HG03575 (cell line): Measurements from ENCODE around the gene EDC4.

Experiments
- ATAC-seq: cut with Tn5 transposase; IDR thresholded peaks from one replicate; pipeline ENCODE4 v1.9.1; 2021; ENCODE audit not compliant: unreplicated experiment, insufficient number of reproducible peaks, low FRiP score; ENCODE audit errors: extremely low read depth

EDC4 gene

DNA sequence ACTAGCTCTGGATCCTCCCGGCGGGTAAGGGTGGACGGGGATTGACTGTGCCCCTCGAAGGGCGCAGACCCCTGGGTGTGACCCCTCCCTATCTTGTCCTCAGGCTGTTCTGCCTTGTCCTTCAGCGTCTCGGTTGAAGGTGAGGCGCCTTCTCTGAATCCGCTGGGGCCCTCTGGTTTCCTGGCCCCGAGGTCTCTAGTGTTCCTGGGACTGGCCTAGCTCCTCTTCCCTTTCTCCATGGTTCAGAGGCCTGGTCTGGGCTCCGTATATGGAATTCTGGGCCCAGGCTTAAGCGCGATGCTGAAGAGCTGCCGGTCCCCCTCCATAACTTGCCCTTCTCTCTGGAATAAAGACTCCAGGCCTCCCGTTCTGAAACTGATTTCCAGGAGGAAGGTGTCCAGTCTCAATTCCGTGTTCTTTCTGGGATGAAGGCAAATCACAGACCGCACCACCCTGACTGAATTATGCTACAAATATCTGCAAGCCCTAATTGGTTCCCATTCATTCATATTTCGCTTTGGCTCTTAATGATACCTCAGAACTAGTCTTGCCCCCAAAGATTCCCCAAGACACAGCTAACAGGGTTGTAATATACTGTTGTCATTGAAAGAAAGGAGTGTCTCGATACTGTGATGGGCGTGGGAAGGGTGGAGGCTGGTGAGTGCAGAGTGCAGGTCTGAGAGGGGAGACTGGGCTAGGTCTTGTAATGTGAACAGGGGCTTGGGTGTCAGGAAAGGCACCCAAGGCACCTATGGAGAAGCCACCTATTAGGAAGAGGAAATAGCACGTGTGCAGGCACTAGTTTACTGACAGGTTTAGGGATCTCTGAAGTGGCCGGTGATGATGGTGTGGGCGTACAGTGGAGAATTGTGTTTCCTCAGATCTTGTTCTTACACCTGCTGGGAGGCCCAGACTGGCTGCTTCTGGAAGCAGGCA, 851 bp downstream of the EDC4 start:
- ATAC-seq = no peak

DNA sequence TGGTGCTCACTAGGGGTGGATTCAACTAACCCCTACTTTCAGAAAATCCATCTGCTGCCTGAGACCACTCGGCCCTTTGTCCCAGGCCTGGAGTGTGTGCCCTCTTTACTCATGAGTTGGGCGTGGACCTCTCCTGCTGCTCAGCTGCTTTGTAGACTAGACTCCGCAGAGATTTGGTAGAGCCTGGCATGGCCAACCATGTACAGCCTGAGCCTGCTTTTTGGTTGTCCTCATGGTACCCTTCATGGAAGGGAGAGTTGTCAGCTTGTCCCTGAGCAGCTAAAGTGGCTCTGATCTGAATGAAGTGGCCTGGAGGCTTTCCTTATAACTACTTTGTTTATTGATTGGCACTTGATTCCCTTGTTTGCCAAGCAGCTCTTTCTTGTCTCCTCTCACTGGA, 1.5 kb downstream of the EDC4 start:
- no peak for ATAC-seq

DNA sequence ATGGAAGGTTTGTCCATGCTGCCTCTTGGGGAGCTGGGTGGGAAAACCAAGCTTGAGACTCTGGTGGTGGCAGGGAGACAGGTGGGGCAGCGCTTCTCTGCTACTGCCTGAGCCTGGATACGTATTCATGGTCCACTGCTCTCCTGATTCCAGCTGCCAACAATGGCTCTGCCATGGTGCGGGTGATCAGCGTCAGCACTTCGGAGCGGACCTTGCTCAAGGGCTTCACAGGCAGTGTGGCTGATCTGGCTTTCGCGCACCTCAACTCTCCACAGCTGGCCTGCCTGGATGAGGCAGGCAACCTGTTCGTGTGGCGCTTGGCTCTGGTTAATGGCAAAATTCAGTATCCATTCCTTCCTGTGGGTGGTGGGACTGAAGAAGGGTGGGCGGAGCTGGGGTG, 4.2 kb downstream of the EDC4 start:
- ATAC-seq = no peak

GRCh38 chr16:67878232-67878631, 5.4 kb downstream of the EDC4 start:
- ATAC-seq = no peak

DNA sequence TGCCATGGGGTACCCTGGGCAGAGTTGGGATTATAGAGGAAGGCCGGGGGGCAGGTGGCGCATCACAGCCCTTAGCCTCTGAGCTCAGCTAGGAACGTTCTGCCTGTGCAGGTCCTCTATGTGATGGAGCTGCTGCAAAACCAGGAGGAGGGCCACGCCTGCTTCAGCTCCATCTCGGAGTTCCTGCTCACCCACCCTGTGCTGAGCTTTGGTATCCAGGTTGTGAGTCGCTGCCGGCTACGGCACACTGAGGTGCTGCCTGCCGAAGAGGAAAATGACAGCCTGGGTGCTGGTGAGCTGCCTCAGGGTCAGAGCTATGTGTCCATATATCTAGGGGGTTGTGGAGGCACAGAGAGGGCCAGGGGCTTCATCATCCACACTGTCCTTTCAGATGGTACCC, 6.0 kb downstream of the EDC4 start:
- ATAC-seq = no peak

DNA sequence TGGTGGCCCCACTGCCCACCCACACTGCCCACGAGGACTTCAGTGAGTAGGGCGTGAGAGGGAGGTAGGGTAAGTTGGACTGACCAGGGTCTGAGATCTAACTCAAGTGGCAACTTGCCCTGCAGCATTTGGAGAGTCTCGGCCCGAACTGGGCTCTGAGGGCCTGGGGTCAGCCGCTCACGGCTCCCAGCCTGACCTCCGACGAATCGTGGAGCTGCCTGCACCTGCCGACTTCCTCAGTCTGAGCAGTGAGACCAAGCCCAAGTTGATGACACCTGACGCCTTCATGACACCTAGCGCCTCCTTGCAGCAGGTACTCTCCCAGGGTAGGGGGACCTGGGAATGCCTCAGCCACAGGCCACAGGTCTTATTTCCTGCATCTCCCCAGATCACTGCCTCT, 6.6 kb downstream of the EDC4 start:
- no peak for ATAC-seq

- ATAC-seq = no peak
These were observed 7.1 kb downstream of the EDC4 start for GRCh38 chr16:67879936-67880335.

DNA sequence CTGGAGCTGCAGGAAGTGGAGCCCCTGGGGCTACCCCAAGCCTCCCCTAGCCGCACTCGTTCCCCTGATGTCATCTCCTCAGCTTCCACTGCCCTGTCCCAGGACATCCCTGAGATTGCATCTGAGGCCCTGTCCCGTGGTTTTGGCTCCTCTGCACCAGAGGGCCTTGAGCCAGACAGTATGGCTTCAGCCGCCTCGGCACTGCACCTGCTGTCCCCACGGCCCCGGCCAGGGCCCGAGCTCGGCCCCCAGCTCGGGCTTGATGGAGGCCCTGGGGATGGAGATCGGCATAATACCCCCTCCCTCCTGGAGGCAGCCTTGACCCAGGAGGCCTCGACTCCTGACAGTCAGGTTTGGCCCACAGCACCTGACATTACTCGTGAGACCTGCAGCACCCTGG, 7.7 kb downstream of the EDC4 start:
- no peak for ATAC-seq

- ATAC-seq = no peak
These were observed 8.8 kb downstream of the EDC4 start for GRCh38 chr16:67881621-67882161.

DNA sequence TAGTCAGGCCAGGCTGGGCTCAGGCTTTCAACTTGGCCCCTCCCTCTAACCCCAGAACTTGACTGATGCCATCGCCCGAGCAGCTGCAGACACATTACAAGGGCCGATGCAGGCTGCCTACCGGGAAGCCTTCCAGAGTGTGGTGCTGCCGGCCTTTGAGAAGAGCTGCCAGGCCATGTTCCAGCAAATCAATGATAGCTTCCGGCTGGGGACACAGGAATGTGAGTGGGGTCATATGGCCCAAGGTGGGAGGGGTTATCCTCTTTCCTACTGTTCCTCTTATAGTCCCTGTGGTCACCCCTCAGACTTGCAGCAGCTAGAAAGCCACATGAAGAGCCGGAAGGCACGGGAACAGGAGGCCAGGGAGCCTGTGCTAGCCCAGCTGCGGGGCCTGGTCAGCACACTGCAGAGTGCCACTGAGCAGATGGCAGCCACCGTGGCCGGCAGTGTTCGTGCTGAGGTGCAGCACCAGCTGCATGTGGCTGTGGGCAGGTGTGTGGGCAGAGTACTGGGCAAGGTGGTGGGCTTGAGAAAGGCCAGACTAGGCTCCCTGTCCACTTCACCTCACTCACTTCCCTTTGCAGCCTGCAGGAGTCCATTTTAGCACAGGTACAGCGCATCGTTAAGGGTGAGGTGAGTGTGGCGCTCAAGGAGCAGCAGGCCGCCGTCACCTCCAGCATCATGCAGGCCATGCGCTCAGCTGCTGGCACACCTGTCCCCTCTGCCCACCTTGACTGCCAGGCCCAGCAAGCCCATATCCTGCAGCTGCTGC, 9.7 kb downstream of the EDC4 start:
- ATAC-seq = no peak

GRCh38 chr16:67883146-67883871, 10.5 kb downstream of the EDC4 start:
- ATAC-seq = no peak

DNA sequence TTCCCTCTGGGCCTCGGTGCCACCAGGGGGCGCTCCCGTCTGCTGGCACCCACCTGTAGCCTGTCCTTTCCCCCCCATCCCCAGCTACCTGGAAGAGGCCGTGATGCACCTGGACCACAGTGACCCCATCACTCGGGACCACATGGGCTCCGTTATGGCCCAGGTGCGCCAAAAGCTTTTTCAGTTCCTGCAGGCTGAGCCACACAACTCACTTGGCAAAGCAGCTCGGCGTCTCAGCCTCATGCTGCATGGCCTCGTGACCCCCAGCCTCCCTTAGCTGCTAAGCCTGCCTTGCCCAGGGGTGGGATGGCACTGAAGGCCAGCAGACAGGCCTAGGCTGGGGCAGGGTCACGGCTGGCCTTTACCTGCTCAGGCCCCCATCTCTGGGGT, 11.0 kb downstream of the EDC4 start:
- no peak for ATAC-seq

- no peak for ATAC-seq
These were observed 11.8 kb downstream of the EDC4 start, which contains the start of gene NRN1L for GRCh38 chr16:67884684-67885083. Gene NRN1L (plus strand): TSS chr16:67884885. CDS start chr16:67884904, 19 bp downstream.

GRCh38 chr16:67885545-67885944, 12.7 kb downstream of the EDC4 start:
- no peak for ATAC-seq

GRCh38 chr16:67885976-67886375, 13.1 kb downstream of the EDC4 start:
- no peak for ATAC-seq

GRCh38 chr16:67886387-67886786, 13.5 kb downstream of the EDC4 start:
- ATAC-seq = no peak

DNA sequence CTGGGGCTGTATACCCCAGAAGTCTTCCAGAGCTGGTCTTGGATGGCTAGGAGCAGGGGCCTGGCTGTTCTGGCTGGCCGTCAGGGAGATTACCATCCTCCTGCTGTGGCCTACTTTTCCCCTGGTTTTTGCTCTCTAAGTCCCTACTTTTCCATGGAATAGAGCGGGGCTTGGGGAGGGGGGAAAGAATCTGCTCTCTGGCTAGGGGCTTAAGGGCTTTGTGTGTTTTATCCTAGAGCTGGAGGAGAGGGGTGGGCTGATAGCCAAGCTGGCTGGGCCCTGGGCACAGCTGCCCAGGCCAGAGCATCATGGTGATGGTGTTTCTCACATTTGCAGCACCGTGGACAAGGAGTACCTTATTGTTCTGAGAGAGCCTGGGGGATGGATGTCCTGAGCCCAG, 15.5 kb downstream of the EDC4 start:
- ATAC-seq = no peak

GRCh38 chr16:67892375-67892774, 19.5 kb downstream of the EDC4 start:
- ATAC-seq = no peak
